T-helper 1 cell (primary cell): Measurements from ENCODE around the gene HAO1.
"Not testable (repeated sequence)": the region's sequence is repeated elsewhere in the genome, so short reads cannot be mapped to it uniquely, and the experiment has no call there.

Experiments
- DNase-seq, 5 donors: peaks; one replicate each; pipeline ENCODE4 v3.0.0-alpha.2; 2012 to 2020

HAO1 gene

DNA sequence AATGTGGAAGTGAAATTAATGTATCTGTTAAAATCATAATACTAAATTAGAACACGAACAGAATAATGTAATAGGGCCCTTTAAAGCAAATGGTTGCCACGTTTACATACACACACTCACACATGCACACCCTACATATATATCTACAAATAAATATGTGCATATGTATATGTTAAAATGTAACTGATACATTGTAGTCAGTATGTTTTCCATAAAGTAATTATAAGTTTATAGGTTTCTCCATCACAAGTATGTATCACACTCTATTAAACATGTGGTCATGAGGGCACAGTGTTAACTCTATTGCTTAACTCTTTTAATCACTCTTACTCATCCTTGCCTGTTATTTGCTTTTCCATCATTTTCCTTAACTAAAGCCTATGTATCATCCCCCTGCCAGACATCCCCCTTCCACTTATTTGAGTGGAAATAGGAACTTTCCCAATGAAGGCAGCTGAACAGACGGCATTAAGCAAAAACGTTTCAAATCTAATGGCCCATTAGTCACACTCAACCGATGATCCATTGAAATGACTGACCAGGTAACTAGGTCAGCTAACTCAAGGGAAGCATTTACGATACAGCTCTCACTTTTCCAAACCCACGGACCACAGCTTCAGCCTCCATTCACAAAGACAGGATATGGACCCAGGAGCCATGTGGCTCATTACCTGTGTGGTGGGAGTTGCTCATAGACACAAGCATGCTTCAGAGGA is 89.3 kb downstream of the HAO1 start:
- no peak for DNase-seq

DNA sequence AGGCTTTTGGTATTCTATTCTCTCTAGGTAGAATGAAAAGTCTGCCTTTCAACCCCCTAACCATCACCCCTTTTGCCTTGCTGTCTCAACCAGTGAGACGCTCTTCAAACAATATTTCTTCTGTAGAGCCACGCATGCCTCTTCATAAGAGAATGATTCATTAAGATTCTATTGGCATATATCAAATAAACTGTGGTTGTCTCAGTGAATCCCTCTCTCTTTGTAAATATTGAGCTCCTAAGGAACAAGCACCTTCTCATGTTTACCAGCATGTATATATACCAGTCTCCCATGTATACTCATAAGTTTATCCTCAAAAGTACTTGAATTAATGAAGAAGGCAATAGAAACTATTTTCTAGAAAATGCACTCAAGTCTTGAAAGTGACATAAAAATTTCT is 90.6 kb downstream of the HAO1 start:
- no peak for DNase-seq

DNA sequence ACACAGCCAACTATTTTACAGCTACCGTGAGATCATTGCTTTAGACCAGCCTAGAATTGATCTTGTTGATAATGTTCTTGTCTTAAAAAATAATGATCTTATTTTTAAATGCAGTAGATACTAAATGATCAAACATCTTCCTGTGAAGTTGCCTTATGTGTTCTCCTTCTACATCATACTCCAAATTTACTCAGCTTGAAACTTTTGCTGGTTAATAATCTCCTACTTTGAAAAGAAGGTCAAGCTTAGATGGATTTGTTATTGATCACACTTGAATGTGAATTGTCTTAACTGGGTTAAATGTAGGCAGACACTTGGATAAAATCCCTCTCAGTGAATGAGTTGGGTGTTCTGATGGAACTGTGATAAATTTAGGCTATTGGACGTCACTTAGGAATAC is 91.9 kb downstream of the HAO1 start:
- DNase-seq: no peak

GRCh38 chr20:7843613-7844012 is 96.6 kb downstream of the HAO1 start:
- DNase-seq: no peak

DNA sequence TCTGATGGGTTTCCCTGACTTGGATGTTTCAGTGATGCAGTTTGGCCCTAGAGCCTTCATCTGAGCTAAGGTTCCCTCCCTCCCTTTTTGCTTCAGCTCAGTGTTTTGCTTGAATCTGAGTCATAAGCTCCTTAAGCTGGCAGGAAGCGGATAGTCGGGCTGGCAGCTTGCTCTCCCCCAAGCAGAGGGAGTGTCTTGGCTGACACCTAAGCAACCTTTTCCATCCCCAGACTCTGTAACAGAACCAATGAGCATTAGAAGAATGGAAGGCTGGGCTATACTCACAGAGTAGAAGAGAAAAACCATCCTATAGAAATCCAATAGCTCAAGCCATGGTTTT is 98.3 kb downstream of the HAO1 start:
- no peak for DNase-seq

GRCh38 chr20:7841291-7841970 is 98.8 kb downstream of the HAO1 start:
- no peak for DNase-seq

GRCh38 chr20:7836076-7836475 is 104.2 kb downstream of the HAO1 start:
- DNase-seq: no peak

GRCh38 chr20:7834441-7834840 is 105.8 kb downstream of the HAO1 start:
- not testable (repeated sequence) for DNase-seq
